Measurements from ENCODE around the gene HS3ST6.
"Not testable (repeated sequence)": the region's sequence is repeated elsewhere in the genome, so short reads cannot be mapped to it uniquely, and the experiment has no call there.

The HS3ST6 gene

DNA sequence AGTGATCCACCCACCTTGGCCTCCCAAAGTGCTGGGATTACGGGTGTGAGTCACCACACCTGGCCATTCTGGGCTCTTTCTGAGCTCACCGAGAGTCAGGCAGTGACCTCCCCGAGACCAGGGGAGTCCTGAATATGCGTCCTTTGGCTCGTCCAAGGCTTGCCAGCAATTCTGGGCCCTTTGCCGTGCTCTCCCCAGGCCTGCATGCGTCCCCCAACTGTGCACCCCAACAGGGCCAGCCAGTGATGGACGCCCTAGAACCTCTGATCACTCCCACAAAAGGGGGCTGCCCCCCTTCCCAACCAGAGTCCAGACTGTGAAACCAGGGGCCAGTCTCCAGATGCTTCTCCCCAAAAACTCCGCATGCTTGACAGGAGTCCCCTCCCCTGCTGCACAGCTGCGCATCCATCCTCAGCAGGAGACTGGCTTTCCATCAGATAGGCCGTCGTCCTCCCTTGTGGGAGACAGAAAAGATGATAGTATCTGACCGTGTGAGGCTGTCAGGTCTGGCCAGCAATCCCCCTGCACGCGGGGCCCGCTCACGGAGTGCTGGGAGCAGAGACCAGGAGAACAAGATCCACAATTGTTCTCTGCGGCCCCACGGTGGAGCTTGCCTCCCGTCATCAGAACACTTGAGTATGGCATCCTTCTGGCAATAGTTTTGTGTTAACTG is 15.5 kb downstream of the HS3ST6 start:
- no peak for DNase-seq (ENCODE audit: low read depth)
- H3K4me3 ChIP-seq (ENCODE audit: low read length): no peak overlapping the region
- TF ChIP-seq, protein P1, sequence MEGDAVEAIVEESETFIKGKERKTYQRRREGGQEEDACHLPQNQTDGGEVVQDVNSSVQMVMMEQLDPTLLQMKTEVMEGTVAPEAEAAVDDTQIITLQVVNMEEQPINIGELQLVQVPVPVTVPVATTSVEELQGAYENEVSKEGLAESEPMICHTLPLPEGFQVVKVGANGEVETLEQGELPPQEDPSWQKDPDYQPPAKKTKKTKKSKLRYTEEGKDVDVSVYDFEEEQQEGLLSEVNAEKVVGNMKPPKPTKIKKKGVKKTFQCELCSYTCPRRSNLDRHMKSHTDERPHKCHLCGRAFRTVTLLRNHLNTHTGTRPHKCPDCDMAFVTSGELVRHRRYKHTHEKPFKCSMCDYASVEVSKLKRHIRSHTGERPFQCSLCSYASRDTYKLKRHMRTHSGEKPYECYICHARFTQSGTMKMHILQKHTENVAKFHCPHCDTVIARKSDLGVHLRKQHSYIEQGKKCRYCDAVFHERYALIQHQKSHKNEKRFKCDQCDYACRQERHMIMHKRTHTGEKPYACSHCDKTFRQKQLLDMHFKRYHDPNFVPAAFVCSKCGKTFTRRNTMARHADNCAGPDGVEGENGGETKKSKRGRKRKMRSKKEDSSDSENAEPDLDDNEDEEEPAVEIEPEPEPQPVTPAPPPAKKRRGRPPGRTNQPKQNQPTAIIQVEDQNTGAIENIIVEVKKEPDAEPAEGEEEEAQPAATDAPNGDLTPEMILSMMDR (conservative IDR thresholded peaks at IDR 0.05; ENCODE audit: low read length): no peak

DNA sequence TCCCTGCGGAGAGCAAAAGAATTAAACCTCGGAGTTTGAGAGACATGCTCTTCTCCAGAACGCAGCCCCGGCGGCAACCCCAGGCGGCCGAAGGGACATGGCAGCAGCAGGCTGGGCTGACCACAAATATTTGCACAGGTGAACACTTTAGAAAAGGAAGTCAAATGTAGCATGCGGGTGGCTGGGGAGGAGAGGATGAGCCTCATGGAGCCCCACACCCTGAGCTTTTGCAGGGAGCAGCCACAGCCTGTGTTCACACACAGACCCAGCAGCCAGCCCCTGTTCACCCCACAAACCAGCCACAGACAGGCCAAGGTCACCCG is 17.8 kb downstream of the HS3ST6 start:
- DNase-seq (ENCODE audit: low read depth): no peak
- TF ChIP-seq, protein P1 (conservative IDR thresholded peaks at IDR 0.05; ENCODE audit: low read length): no peak
- H3K4me3 ChIP-seq (ENCODE audit: low read length): no peak overlapping the region

DNA sequence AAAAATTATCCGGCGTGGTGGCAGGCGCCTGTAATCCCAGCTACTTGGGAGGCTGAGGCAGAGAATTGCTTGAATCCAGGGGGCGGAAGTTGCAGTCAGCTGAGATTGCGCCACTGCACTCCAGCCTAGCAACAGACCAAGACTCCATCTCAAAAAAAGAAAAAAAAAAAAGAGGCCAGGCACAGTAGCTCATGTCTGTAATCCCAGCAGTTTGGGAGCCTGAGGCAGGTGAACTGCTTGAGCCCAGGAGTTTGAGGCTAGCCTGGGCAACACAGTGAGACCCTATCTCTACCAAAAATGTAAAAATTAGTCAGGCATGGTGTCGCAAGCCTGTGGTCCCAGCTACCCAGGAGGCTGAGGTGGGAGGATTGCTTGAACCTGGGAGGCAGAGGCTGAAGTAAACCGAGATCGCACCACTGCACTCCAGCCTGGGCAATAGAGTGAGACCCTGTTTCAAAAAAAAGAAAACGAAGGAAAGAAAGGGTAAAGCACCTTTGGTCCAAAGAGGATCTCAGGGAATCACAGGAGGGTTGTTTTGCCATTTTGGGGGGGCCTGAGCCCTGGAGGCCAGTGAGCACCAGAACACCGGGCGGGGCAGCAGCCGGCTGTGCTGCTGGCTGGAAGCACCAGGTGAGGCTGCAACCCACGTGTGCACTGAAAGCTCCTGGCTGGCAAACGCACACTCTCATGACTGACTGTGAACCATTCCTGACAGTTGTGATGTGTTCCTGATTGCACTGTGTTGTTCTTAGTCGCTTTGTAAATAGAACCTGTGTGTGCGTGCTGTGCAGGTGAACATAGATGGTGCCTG is 18.4 kb downstream of the HS3ST6 start:
- TF ChIP-seq, protein P1 (conservative IDR thresholded peaks at IDR 0.05; ENCODE audit: low read length): no peak
- DNase-seq (ENCODE audit: low read depth): no peak
- no peak overlapping the region for H3K4me3 ChIP-seq (ENCODE audit: low read length)

DNA sequence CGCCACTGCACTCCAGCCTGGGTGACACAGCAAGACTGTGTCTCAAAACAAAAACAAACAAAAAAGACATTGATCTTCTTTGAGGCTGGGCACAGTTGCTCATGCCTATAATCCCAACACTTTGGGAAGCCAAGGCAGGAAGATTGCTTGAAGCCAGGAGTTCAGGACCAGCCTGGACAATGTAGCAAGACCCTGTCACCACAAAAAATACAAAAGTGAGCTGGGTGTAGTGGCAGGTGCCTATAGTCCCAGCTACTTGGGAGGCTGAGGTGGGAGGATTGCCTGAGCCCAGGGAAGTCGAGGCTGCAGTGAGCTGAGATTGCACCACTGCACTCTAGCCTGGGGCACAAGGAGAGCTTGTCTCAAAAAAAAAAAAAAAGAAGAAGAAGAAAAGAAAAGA is 20.5 kb downstream of the HS3ST6 start:
- DNase-seq (ENCODE audit: low read depth); H3K4me3 ChIP-seq (ENCODE audit: low read length): not testable (repeated sequence)

DNA sequence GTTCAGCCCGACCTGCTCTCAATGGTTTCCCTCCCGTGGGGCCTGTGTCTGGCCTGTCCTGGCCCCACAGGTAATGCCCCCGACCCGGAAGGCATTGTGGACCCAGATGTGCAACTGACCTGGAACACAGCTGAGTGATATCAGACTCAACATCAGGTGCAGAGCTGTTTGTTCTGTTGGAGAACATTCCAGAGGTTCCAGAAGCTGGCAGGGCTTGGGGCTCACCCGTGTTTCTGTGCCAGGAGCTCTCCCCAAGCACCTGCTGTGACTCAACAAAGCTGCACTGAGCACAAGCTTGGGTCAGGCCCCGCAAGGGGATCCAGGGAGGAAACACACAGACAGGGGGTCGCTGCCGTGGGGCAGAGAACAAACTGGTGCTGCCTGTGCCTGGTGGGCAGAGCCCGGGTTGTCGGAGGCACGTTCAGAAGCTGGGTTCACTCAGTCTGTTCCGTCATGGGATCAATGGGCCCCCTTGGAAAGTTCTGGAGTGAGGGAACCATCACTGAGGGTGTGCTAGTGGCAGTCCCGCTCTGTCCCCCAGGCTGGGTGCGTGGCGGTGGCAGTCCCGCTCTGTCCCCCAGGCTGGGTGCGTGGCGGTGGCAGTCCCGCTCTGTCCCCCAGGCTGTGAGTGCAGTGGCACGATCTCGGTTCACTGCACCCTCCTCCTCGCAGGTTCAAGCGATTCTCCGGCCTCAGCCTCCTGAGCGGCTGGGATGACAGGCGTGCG is 22.1 kb downstream of the HS3ST6 start:
- H3K4me3 ChIP-seq (ENCODE audit: low read length): no peak overlapping the region
- TF ChIP-seq, protein P1 (conservative IDR thresholded peaks at IDR 0.05; ENCODE audit: low read length): no peak
- DNase-seq (ENCODE audit: low read depth): no peak

DNA sequence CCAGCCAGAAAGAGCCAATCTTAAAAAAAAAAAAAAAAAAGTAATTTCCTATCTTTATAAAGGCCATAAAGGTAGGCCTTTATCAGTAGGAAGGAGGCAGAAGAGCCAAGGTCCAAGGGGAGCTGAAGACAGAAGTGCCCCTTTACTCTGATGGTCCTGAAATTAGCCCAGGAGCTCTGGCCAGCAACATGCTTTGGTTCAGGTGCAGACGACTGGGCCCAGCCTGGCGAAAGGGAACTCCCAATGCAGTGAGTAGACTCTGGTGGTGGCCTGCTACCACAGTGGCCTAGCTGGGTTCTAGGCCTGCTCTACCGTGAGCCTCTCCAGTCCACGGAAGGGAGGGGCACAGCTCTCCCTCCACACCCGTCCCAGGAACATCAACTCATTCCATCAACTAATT is 23.1 kb downstream of the HS3ST6 start:
- no peak overlapping the region for H3K4me3 ChIP-seq (ENCODE audit: low read length)
- TF ChIP-seq, protein P1 (conservative IDR thresholded peaks at IDR 0.05; ENCODE audit: low read length): no peak
- DNase-seq (ENCODE audit: low read depth): no peak

DNA sequence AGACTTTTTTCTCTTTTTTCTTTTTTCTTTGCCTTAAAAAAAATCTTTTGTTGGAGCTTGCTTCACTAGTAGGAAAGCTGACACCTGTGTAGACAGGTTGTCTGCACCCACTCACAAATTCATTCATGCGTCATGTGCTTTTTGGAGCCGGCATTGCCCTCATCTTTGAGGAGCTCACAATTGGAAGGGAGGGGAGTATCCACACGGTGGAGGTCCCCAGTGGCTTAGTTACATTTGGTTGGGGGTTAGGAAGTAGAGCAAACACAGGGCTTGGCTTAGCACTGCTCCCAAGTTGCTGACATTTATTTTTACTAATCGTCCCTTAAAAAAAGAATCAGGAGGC is 27.5 kb downstream of the HS3ST6 start:
- TF ChIP-seq, protein P1 (conservative IDR thresholded peaks at IDR 0.05; ENCODE audit: low read length): no peak
- no peak overlapping the region for H3K4me3 ChIP-seq (ENCODE audit: low read length)
- DNase-seq (ENCODE audit: low read depth): no peak

Data from AG10803 (cell line).